ENCODE measurements around the gene CTDP1. TPM values are rescaled to one million over a fixed set of nuclear protein-coding genes. Genes with fewer than 3 reads are reported as not detected.

Gene CTDP1
- total and polyA plus RNA-seq, 9 of the 15 experiments (the other 6 are each of a cell fraction or from before 2014, with no cell fraction given) = 0.07 to 19.2 (median 4.0) TPM

DNA sequence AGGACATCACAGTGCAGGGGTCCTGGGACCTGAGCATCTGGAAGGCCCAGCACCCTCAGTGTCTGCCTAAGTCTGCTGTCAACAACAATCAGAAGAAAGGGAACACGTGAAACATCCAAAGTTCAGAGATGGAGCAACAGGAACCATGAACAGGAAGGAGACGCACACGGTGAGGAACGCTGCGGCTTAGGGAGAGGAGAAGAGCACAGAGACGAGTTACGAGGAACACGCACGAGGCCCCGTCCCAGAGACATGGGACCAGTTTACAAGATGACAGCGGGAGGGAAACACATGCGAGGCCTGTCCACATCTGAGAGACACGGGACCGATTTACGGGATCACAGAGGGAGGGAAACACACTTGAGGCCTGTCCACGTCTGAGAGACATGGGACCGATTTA is 115.2 kb downstream of the CTDP1 start (continued):
- TF ChIP-seq MGA (IDR thresholded peaks at IDR 0.05) = no peak
- TF ChIP-seq SRSF7 (optimal IDR thresholded peaks at IDR 0.05; ENCODE audit: low read depth, low read length) = no peak
